Measurements from ENCODE around the gene TMEM82. TPM values are rescaled to one million over a fixed set of nuclear protein-coding genes. Genes with fewer than 3 reads are reported as not detected.

TMEM82 gene
- total RNA-seq, 1 donor from 2014 or later, result 4.9 TPM

DNA sequence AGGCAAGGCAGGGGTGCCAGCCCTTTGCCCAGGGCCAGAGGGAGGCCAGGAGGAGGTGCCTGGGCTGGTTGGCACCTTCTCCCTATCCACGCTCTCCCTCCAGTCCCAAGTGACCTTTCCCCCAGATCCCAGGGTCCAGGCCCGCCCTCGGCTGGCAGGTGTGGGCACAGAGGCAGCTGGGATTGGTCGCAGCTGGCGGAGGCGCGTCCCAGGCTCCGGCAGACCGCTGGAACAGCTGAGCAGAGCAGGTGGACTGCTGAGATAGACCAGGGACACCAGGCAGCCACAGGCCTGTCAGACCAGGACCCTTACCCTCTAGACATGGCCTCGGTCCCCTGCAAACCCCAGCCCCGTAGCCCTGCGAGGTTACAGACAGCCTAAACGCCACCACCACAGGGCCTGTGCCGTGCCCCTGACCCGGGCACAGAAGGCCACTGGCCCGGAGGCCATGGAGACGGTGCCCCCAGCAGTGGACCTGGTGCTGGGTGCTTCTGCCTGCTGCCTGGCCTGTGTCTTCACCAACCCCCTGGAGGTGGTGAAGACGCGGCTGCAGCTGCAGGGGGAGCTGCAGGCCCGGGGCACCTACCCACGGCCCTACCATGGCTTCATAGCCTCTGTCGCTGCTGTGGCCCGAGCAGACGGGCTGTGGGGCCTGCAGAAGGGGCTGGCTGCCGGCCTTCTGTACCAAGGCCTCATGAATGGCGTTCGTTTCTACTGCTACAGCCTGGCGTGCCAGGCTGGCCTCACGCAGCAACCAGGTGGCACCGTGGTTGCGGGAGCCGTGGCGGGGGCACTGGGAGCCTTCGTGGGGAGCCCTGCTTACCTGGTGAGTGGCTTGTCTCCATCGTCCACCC, 6.0 kb upstream of the TMEM82 start, which contains the start of gene SLC25A34:
Gene SLC25A34 (plus strand): TSS at position 221 of the 854 bp plus-strand sequence. CDS start 228 bp downstream, at position 449.
- peak; percentile 84 for DNase-seq (ENCODE audit: low spot score)

DNA sequence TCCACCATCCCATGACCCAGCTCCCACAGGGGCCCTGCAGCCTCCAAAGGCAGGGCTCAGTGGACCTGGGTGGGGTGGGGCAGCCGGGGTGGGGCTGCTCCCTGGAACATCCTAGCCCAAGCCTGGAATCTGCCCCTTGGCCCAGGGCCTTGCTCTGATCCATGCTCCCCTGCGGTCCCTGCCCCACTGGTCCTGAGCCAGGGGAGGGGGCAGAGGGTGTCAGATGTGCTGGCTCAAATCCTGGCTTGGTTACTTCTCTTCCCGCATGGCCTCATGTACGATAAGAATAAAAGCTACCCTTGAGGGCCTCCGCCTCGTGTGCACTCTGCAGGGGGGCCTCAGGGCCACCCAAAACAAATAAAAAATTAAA, 5.4 kb upstream of the TMEM82 start:
- DNase-seq (ENCODE audit: low spot score), result no peak

GRCh38 chr1:15737324-15738319, 4.7 kb upstream of the TMEM82 start:
- DNase-seq (ENCODE audit: low spot score), result no peak

DNA sequence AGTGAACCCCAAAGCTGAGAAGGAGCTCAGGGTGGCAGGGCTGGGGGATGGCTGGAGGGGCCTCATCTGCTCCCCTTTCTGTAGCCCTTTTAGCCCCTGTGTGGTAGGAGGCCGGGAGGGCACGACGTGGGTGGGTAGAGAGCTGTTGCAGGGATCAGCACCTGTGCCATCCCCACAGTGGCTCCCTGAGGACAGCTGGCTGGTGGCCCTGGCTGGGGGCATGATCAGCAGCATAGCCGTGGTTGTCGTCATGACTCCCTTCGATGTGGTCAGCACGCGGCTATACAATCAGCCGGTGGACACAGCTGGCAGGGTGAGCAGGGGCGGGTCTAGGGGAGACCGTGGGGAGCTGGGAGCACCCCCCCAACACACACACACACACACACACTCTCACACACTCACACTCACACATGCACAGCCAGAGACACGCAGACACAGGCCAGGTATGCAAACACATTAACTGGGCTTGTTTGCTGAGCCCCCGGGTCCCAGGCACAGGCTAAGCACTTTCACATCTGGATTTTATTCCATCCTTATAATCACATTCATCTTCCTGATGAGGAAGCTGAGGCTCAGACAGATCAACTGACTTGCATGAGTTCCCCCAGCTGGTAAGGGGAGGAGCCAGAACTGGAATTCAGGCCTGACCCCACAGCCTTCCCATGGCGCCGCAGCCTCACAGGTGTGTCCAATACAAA, 3.7 kb upstream of the TMEM82 start:
- DNase-seq (ENCODE audit: low spot score), result no peak

DNA sequence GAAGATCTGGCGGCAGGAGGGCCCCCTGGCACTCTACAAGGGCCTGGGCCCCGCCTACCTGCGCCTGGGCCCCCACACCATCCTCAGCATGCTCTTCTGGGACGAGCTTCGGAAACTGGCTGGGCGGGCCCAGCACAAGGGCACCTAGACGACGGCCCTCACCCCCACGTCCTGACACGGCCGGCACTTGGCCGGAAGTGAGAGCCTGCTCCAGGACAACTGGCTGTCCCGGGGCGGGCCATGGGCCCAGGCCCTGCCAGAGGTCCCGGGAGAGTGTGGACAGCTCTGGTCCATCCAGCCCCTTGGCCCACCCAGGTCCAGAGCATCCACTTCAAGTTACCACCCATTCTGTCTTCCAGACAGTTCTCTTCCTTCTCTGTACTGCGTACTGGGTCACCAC, 3.0 kb upstream of the TMEM82 start:
- DNase-seq (ENCODE audit: low spot score), result no peak

DNA sequence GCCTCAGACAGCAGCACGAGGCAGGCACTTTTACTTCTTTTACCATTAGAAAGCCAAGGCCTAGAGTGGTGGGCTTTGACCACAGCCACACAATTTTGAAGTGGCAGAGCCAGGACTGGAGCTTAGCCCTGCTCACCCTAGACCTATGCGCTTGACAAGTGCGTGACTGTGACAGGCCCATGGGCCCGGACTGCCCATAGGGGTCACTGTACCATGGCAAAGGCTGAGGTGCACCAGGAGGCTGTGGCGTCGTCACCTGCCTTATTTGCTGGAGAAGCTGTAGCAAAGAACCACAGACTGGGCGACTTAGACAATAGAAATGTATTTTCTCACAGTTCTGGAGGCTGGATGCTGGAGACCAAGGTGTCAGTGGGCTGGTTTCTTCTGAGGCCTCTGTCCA, 2.6 kb upstream of the TMEM82 start:
- no peak for DNase-seq (ENCODE audit: low spot score)

DNA sequence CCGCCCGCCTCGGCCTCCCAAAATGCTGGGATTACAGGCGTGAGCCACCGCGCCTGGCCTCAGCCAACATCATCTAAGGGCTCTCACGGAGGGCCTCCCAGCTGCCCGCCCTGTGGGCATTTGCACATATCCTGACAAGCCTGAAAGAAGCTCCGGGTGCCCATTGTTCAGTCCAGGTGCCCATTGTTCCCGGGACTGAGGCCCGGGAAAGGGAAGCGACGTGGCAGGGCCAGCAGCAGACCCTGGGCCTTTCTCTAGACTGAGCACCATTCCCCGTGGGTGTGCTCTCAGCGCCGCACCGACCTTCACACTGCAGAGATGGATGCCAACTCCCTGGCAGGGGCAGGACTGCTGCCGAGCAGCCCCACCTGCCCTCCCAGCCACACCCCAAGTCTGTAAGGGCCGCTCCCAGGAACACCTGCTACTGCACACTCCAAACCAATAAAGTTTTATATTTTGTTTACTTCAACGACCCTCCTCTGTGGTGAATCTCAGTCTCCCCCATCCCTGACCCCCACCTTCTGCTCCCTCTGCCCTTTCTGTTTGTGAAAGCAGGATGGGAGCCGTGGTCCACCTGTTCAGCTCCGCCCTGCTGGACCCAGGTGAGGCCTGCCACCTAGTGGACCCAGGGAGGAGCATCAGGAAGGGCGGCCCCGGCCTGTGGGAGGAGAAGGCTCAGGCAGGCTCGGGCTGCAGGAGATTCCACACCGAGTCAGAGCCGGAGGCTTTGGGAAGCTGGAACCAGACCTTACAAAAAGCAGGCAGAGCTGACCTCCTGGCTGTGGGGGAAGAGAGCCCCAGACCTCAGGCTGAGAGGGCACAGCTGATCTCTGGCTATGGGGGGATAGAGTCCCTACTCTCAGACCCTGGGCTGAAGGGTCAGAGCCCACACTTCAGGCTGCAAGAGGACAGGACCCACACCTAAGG, 1.1 kb upstream of the TMEM82 start:
- DNase-seq (ENCODE audit: low spot score), result peak; percentile 83

DNA sequence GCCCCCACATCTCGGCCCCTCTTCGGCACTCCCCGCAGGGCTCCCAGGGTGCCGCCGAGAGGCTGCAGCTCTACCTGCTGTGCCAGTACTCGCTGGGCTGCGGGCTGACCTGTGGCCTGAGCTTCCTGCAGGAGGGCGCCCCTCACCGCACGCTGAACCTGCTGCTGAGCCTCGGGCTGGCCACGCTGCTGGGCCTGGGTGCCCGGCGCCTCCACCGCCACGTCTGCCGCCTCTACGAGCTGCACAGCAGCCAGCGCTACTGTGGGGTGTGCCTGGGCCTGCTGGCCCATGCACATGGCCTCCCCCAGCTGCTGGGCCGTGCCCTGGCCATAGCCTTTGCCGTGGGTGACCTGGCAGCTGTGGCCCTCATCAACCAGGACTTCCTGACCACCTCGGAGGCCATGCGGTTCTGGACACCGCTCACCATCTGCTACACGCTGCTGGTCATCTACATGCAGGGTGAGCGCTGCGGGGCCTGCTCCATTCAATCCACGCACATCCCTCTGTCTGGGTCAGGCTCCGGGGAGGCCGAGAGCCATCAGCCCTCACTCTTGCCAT, 1.9 kb downstream of the TMEM82 start:
- DNase-seq (ENCODE audit: low spot score), result no peak

- no peak for DNase-seq (ENCODE audit: low spot score)
These were observed 5.1 kb downstream of the TMEM82 start for GRCh38 chr1:15747378-15747777.

- no peak for DNase-seq (ENCODE audit: low spot score)
These were observed 6.0 kb downstream of the TMEM82 start for GRCh38 chr1:15748264-15748663.

DNA sequence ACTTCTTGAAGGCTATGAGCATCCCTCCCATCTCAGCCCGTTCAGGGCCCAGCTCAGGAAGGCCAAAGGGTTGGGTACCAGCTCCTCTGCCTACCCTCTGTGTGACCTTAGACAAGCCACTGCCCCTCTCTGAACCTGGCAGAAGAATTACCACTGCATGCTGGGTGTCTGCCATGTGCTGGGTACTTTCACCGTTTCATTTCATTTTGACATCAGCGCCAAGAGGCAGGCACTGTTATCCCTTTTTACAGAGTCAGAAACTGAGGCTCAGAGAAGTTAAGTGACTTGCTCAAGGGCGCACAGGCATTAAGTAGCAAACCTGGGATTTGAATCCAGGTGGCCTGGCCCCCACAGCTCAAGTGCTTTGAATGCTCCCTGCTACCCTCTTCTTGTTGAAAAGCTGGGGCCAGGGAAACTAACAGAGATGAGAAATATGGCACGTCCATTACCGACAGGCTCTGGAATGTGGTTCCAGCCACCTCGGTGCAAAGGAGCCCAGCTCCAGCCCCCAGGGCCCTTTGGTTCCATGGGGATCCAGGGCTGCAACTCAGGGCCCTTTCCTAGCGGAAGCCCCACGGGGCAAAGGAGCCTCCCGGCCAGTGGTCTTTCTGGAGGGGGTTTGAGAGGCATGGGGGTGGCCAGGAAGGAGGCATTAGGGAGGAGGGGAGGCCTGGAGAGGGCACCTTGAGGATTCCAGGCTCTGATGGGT, 6.5 kb downstream of the TMEM82 start:
- no peak for DNase-seq (ENCODE audit: low spot score)

DNA sequence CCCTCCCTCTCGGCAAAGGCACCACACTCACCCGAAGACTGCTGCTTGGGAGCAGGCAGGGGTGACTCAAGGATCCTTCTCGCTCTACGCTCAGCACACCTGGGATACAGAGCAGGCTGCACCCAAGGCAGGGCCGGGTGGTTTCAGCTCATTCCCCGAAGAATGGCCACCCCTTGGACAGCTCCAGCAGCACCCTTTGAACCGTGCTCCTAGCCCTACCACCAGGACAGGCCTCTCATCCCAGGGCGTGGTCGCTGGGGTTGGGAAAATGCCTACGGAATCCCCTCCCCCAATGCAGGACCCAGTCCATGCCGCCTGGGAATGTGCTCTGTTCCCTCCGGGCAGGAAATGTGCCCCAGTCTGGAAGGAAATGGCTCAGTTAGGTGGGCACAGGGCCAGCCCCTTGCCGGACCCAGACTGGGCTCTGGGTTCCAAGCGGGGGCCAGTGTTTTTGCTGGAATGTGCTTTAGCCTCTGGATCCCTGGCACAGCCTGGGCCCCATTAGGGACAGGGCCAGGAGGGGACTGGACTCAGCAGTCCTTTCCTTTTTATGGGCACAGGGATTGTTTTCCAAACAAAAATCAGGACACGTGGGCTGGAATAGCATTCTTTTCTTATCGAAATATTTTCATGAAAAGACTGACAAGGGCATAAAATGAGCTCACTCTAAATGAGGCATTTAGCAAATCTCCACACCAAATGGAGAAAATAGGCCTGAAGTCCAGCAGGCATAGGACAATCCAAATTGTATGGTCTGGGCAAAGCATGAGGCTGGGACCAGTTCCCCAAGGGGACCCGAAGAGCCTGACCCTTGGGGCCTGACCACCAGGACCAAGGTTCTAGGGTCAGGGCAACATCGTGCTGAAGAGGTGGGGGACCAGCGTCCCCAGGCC, 7.3 kb downstream of the TMEM82 start:
- DNase-seq (ENCODE audit: low spot score), result no peak

DNA sequence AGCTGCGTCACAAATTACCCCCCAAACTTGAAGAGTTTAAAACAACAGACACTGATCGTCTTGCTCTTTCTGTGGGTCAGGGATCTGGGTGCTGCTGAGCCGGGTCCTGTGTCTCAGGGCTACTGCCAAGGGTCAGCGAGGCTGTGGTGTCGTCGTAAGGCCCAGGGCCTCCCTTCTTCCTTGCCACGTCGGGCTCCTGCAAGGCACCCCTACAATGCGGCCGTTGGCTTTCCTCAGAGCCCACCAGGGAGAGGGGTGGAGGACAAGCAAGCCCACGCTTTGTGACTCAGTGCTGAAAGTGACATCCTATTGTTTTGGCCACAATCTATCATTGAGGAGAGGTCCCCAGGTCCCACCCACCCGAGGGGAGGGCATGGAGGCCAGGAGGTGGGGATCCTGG, 8.6 kb downstream of the TMEM82 start:
- DNase-seq (ENCODE audit: low spot score), result no peak

- no peak for DNase-seq (ENCODE audit: low spot score)
These were observed 9.4 kb downstream of the TMEM82 start for GRCh38 chr1:15751717-15752116.

GRCh38 chr1:15753776-15754175, 11.5 kb downstream of the TMEM82 start:
- DNase-seq (ENCODE audit: low spot score), result no peak

- DNase-seq (ENCODE audit: low spot score), result no peak
These were observed 12.8 kb downstream of the TMEM82 start for GRCh38 chr1:15755021-15755645.

DNA sequence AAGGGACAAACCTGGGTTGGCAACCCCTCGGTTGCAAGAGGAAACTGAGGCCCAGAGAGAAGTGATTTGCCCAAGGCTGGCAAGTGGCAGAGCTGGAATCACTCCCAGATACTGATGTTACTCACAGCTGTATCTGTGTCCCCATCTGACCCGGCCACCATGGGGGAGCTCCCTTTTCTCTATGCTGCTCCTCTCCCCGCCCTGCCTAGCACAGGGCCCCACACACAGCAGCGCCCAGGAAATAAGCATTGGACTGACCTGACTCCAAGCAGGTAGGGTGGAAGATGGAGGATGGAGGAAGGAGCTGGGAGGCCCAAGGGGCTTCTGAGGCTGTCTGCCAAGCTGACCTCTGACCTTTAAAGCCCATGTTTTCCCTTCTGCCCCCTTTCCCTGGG, 13.3 kb downstream of the TMEM82 start:
- DNase-seq (ENCODE audit: low spot score), result no peak
